ENCODE measurements around the gene SEZ6L2.

Gene SEZ6L2

DNA sequence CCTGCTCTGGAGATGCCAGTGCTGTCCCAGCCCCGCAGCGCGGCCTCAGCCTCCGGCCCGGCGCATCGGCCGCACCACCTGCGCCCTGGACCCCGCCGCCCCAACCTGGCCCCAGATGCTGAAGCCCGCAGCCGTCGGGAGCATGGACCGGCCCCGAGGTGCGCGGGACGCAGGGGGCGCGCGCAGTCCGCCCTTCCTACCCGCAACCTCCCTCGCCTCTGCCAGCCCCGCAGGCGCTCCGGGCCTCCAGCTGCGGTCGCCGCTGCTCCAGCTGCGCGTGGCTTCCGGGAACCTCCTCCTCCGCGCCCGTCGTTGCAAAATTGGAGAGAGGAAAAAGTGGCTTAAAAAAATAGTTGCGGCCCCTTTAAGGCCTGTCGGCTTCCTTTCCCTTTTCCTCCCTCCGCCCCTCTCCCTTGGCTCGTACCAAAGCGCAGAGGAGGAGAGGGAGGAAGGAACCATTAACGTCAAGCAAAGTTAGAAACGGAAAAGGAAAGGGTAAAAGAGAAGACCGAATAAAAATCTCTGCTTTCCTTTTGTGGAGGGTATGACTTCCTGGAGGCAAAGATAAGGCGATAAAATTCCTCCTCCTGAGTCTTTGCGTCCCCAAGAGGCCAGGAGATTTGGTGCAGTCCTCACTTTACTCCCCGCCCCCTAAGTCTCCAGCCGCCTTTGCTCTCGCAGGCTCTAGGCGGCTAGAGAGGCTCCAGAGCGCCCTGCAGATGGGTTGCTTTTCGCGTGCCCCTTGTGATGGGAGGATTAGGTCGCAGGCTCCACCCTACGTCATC lies 36.3 kb downstream of the SEZ6L2 start, which contains the start of gene CDIPT (continued):
- TF ChIP-seq, protein P1, sequence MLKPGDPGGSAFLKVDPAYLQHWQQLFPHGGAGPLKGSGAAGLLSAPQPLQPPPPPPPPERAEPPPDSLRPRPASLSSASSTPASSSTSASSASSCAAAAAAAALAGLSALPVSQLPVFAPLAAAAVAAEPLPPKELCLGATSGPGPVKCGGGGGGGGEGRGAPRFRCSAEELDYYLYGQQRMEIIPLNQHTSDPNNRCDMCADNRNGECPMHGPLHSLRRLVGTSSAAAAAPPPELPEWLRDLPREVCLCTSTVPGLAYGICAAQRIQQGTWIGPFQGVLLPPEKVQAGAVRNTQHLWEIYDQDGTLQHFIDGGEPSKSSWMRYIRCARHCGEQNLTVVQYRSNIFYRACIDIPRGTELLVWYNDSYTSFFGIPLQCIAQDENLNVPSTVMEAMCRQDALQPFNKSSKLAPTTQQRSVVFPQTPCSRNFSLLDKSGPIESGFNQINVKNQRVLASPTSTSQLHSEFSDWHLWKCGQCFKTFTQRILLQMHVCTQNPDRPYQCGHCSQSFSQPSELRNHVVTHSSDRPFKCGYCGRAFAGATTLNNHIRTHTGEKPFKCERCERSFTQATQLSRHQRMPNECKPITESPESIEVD (tag by site-specific recombination; IDR thresholded peaks at IDR 0.05): no peak; the same call in 1 of the 2 replicates
- no peak for TF ChIP-seq MZF1 (tag by site-specific recombination; IDR thresholded peaks at IDR 0.05; ENCODE audit: borderline replicate concordance)
- TF ChIP-seq, protein P2, sequence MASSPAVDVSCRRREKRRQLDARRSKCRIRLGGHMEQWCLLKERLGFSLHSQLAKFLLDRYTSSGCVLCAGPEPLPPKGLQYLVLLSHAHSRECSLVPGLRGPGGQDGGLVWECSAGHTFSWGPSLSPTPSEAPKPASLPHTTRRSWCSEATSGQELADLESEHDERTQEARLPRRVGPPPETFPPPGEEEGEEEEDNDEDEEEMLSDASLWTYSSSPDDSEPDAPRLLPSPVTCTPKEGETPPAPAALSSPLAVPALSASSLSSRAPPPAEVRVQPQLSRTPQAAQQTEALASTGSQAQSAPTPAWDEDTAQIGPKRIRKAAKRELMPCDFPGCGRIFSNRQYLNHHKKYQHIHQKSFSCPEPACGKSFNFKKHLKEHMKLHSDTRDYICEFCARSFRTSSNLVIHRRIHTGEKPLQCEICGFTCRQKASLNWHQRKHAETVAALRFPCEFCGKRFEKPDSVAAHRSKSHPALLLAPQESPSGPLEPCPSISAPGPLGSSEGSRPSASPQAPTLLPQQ (tag by site-specific recombination; IDR thresholded peaks at IDR 0.05): peak; percentile 88
- TF ChIP-seq ZNF776 (tag by site-specific recombination; IDR thresholded peaks at IDR 0.05; ENCODE audit: borderline replicate concordance): no peak
- TF ChIP-seq, protein P3, sequence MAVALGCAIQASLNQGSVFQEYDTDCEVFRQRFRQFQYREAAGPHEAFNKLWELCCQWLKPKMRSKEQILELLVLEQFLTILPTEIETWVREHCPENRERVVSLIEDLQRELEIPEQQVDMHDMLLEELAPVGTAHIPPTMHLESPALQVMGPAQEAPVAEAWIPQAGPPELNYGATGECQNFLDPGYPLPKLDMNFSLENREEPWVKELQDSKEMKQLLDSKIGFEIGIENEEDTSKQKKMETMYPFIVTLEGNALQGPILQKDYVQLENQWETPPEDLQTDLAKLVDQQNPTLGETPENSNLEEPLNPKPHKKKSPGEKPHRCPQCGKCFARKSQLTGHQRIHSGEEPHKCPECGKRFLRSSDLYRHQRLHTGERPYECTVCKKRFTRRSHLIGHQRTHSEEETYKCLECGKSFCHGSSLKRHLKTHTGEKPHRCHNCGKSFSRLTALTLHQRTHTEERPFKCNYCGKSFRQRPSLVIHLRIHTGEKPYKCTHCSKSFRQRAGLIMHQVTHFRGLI (tag by site-specific recombination; IDR thresholded peaks at IDR 0.05): 0 out of 2 replicates have a peak, but pooled peaks have one; percentile 7
- TF ChIP-seq SALL2 (tag by site-specific recombination; IDR thresholded peaks at IDR 0.05; ENCODE audit: borderline replicate concordance): peak; percentile 66; the same call in 1 of the 2 replicates
- TF ChIP-seq, protein P4, sequence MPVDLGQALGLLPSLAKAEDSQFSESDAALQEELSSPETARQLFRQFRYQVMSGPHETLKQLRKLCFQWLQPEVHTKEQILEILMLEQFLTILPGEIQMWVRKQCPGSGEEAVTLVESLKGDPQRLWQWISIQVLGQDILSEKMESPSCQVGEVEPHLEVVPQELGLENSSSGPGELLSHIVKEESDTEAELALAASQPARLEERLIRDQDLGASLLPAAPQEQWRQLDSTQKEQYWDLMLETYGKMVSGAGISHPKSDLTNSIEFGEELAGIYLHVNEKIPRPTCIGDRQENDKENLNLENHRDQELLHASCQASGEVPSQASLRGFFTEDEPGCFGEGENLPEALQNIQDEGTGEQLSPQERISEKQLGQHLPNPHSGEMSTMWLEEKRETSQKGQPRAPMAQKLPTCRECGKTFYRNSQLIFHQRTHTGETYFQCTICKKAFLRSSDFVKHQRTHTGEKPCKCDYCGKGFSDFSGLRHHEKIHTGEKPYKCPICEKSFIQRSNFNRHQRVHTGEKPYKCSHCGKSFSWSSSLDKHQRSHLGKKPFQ (tag by site-specific recombination; IDR thresholded peaks at IDR 0.05): no peak; the same call in 1 of the 2 replicates
- TF ChIP-seq, protein P5, sequence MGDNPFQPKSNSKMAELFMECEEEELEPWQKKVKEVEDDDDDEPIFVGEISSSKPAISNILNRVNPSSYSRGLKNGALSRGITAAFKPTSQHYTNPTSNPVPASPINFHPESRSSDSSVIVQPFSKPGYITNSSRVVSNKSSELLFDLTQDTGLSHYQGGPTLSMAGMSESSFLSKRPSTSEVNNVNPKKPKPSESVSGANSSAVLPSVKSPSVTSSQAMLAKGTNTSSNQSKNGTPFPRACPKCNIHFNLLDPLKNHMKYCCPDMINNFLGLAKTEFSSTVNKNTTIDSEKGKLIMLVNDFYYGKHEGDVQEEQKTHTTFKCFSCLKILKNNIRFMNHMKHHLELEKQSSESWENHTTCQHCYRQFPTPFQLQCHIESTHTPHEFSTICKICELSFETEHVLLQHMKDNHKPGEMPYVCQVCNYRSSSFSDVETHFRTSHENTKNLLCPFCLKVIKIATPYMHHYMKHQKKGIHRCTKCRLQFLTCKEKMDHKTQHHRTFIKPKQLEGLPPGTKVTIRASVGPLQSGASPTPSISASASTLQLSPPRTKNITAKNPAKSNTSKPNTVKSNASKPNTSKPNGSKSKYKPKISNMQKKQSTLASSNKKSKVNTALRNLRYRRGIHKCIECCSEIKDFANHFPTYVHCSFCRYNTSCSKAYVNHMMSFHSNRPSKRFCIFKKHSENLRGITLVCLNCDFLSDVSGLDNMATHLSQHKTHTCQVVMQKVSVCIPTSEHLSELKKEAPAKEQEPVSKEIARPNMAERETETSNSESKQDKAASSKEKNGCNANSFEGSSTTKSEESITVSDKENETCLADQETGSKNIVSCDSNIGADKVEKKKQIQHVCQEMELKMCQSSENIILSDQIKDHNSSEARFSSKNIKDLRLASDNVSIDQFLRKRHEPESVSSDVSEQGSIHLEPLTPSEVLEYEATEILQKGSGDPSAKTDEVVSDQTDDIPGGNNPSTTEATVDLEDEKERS (tag by site-specific recombination; IDR thresholded peaks at IDR 0.05): no peak
- TF ChIP-seq ZNF560 (tag by site-specific recombination; IDR thresholded peaks at IDR 0.05; ENCODE audit: borderline replicate concordance): no peak
- TF ChIP-seq ZEB2 (tag by site-specific recombination; IDR thresholded peaks at IDR 0.05): peak; percentile 81; the same call in 1 of the 2 replicates
- no peak; the same call in none of the 2 replicates for TF ChIP-seq ZNF561 (tag by site-specific recombination; IDR thresholded peaks at IDR 0.05; ENCODE audit: borderline replicate concordance)
- no peak for TF ChIP-seq ZNF548 (tag by site-specific recombination; IDR thresholded peaks at IDR 0.05)
- TF ChIP-seq, protein P6, sequence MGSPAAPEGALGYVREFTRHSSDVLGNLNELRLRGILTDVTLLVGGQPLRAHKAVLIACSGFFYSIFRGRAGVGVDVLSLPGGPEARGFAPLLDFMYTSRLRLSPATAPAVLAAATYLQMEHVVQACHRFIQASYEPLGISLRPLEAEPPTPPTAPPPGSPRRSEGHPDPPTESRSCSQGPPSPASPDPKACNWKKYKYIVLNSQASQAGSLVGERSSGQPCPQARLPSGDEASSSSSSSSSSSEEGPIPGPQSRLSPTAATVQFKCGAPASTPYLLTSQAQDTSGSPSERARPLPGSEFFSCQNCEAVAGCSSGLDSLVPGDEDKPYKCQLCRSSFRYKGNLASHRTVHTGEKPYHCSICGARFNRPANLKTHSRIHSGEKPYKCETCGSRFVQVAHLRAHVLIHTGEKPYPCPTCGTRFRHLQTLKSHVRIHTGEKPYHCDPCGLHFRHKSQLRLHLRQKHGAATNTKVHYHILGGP (tag by site-specific recombination; IDR thresholded peaks at IDR 0.05): no peak
- TF ChIP-seq ZNF600 (tag by site-specific recombination; IDR thresholded peaks at IDR 0.05): no peak
- TF ChIP-seq ZNF221 (tag by site-specific recombination; IDR thresholded peaks at IDR 0.05; ENCODE audit: borderline replicate concordance): no peak
- TF ChIP-seq, protein P7, sequence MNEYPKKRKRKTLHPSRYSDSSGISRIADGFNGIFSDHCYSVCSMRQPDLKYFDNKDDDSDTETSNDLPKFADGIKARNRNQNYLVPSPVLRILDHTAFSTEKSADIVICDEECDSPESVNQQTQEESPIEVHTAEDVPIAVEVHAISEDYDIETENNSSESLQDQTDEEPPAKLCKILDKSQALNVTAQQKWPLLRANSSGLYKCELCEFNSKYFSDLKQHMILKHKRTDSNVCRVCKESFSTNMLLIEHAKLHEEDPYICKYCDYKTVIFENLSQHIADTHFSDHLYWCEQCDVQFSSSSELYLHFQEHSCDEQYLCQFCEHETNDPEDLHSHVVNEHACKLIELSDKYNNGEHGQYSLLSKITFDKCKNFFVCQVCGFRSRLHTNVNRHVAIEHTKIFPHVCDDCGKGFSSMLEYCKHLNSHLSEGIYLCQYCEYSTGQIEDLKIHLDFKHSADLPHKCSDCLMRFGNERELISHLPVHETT (tag by site-specific recombination; IDR thresholded peaks at IDR 0.05): peak; percentile 96
- TF ChIP-seq ZNF510 (tag by site-specific recombination; IDR thresholded peaks at IDR 0.05; ENCODE audit: insufficient replicate concordance): no peak
- TF ChIP-seq, protein P8, sequence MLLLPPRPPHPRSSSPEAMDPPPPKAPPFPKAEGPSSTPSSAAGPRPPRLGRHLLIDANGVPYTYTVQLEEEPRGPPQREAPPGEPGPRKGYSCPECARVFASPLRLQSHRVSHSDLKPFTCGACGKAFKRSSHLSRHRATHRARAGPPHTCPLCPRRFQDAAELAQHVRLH (tag by site-specific recombination; IDR thresholded peaks at IDR 0.05): peak; percentile 78; the same call in 1 of the 2 replicates
- TF ChIP-seq ZNF433 (tag by site-specific recombination; IDR thresholded peaks at IDR 0.05; ENCODE audit: low read depth): no peak
- TF ChIP-seq ZNF335 (tag by site-specific recombination; conservative IDR thresholded peaks at IDR 0.05): peak; percentile 49
- no peak for TF ChIP-seq REPIN1 (tag by site-specific recombination; IDR thresholded peaks at IDR 0.05; ENCODE audit: low read depth)
- TF ChIP-seq ZNF341 (tag by site-specific recombination; IDR thresholded peaks at IDR 0.05; ENCODE audit: low read depth): peak; percentile 75
- TF ChIP-seq ZNF530 (tag by site-specific recombination; IDR thresholded peaks at IDR 0.05; ENCODE audit: low read depth): no peak
